HCT116 (cell line): ENCODE results near the gene MGME1. TPM values are rescaled to one million over a fixed set of nuclear protein-coding genes. Genes with fewer than 3 reads are reported as not detected.

Experiments
- ATAC-seq: fragments of 200-7000 bp; cut with Tn5 transposase; 2 replicates; pipeline ENCODE4 v1.9.1; 2020; ENCODE audit warnings: mild to moderate bottlenecking, moderate library complexity
- BruUV-seq: library from RNA; stranded (reverse); fragments of 400-500 nt; replicated peaks from 2 replicates; lab custom pipeline; 2021; lab: Mats Ljungman, UMichigan
- CTCF ChIA-PET: fragments of 300-600 bp; sonication (Branson Sonifier 250); formaldehyde crosslinking; loops from one replicate; lab custom pipeline; 2021; ENCODE audit warnings: antibody characterized with exemption; lab: Charles Lee
- POLR2A ChIA-PET: fragments of 300-600, 350-600 bp; sonication (Branson Sonifier 250); formaldehyde crosslinking; loops from one replicate; lab custom pipeline; 2021; ENCODE audit warnings: antibody characterized with exemption; lab: Charles Lee
- RAD21 ChIA-PET, 2 experiments: fragments of 300-600 bp; sonication (Branson Sonifier 250); formaldehyde crosslinking; loops; one replicate each; lab custom pipeline; 2023; ENCODE audit warnings: low total read pairs in 2 of 2; ENCODE audit not compliant: uncharacterized antibody in 2 of 2, unreplicated experiment in 2 of 2, low non-redundant PET in 1 of 2; lab: Charles Lee
- DNase-seq: peaks from one replicate; pipeline ENCODE4 v3.0.0-alpha.2; 2010; ENCODE audit warnings: low read depth, low spot score
- H2AFZ ChIP-seq: fragments of 200-600 bp; shearing (Covaris generic), sonication (generic); 2 replicates; pipeline ENCODE4 v1.6.1; 2017; ENCODE audit warnings: low read depth, mixed run types, mixed read lengths, antibody characterized with exemption, low read length; ENCODE audit not compliant: poor library complexity, severe bottlenecking
- H3K27ac ChIP-seq: 2 replicates; pipeline ENCODE4 v1.5.1; 2012; ENCODE audit warnings: low read depth, low read length
- H3K27me3 ChIP-seq: fragments of 200-600 bp; sonication (generic); 2 replicates; pipeline ENCODE4 v1.6.1; 2016; ENCODE audit warnings: mixed run types, low read length, mixed read lengths; ENCODE audit not compliant: insufficient read depth
- H3K36me3 ChIP-seq, 2 experiments: fragments of 200-500 bp in 1 of 2; fragments of 200-600 bp in 1 of 2; sonication (Bioruptor generic) in 1 of 2; sonication (generic) in 1 of 2; 2 replicates each; pipeline versions ENCODE4 v1.5.1 to v1.6.1; 2014 to 2016; ENCODE audit warnings: low read length in 2 of 2, inconsistent platforms in 1 of 2, mixed read lengths in 1 of 2, mixed run types in 1 of 2; ENCODE audit not compliant: insufficient read depth in 2 of 2, control insufficient read depth in 1 of 2
- H3K4me1 ChIP-seq, 2 experiments: fragments of 200-600 bp in 1 of 2; sonication (generic) in 1 of 2; 2 replicates each; pipeline versions ENCODE4 v1.5.1 to v1.6.1; 2012 to 2017; ENCODE audit warnings: low read length in 2 of 2, inconsistent platforms in 1 of 2, mild to moderate bottlenecking in 1 of 2, mixed read lengths in 1 of 2, mixed run types in 1 of 2, moderate library complexity in 1 of 2; ENCODE audit not compliant: insufficient read depth in 2 of 2, control insufficient read depth in 1 of 2
- H3K4me2 ChIP-seq: fragments of 200-600 bp; sonication (generic); 2 replicates; pipeline ENCODE4 v1.6.1; 2017; ENCODE audit warnings: mixed run types, low read length, mixed read lengths
- H3K4me3 ChIP-seq, 2 experiments: fragments of 200-600 bp in 1 of 2; sonication (generic) in 1 of 2; replicated peaks in 1 of 2; 2 replicates each; pipeline ENCODE4 v1.5.1; 2011 to 2016; ENCODE audit warnings: low read length in 2 of 2, control low read depth in 1 of 2, low read depth in 1 of 2, mild to moderate bottlenecking in 1 of 2, mixed read lengths in 1 of 2, mixed run types in 1 of 2
- H3K79me2 ChIP-seq: fragments of 200-600 bp; sonication (generic); 2 replicates; pipeline ENCODE4 v1.6.1; 2017; ENCODE audit warnings: mild to moderate bottlenecking, mixed run types, low read length, moderate library complexity, mixed read lengths; ENCODE audit not compliant: insufficient read depth
- H3K9ac ChIP-seq: fragments of 200-600 bp; sonication (generic); 2 replicates; pipeline ENCODE4 v1.6.1; 2016; ENCODE audit warnings: low read length, mixed read lengths
- H3K9me2 ChIP-seq: fragments of 200-600 bp; sonication (generic), shearing (Covaris generic); 2 replicates; pipeline ENCODE4 v1.6.1; 2017; ENCODE audit warnings: mixed run types, mild to moderate bottlenecking, moderate library complexity; ENCODE audit not compliant: insufficient read depth
- H3K9me3 ChIP-seq, 2 experiments: fragments of 200-500 bp in 1 of 2; fragments of 200-600 bp in 1 of 2; sonication (Bioruptor generic) in 1 of 2; sonication (generic) in 1 of 2; 2 replicates each; pipeline ENCODE4 v1.6.1; 2014 to 2017; ENCODE audit warnings: low read length in 2 of 2, mixed read lengths in 2 of 2, inconsistent platforms in 1 of 2, low read depth in 1 of 2, mild to moderate bottlenecking in 1 of 2, mixed run types in 1 of 2, moderate library complexity in 1 of 2; ENCODE audit not compliant: control insufficient read depth in 1 of 2, insufficient read depth in 1 of 2
- H4K20me1 ChIP-seq: fragments of 200-600 bp; sonication (generic), shearing (Covaris generic); 2 replicates; pipeline ENCODE4 v1.6.1; 2017; ENCODE audit warnings: mixed run types, mild to moderate bottlenecking, moderate library complexity; ENCODE audit not compliant: insufficient read depth
- EZH2 ChIP-seq: fragments of 200-600 bp; sonication (generic); IDR thresholded peaks from 2 replicates; pipeline ENCODE4 v1.6.1; 2017; ENCODE audit warnings: antibody characterized with exemption, mixed run types
- FOSL1 ChIP-seq: IDR thresholded peaks from 2 replicates; pipeline ENCODE4 v1.6.1; 2012; ENCODE audit warnings: low read depth
- JUND ChIP-seq: IDR thresholded peaks from 2 replicates; pipeline ENCODE4 v1.6.1; 2012
- POLR2AphosphoS5 ChIP-seq: IDR thresholded peaks from 2 replicates; pipeline ENCODE4 v1.6.1; 2011; ENCODE audit warnings: mild to moderate bottlenecking, low read depth, low read length, moderate library complexity
- ZNF274 ChIP-seq: fragments of 200-500 bp; sonication (Bioruptor generic); IDR thresholded peaks from 2 replicates; pipeline ENCODE4 v1.6.1; 2014; ENCODE audit warnings: mild to moderate bottlenecking, low read depth, low read length, inconsistent platforms
- intact Hi-C: fragments of 100-400 bp; cut with micrococcal nuclease; formaldehyde crosslinking; loops from 2 replicates; pipeline ENCODE4 v1.10.0; 2022
- total RNA-seq: library from RNA; stranded (reverse); gene quantifications from one replicate; pipeline ENCODE4 v1.2.1, GENCODE V29; 2021; ENCODE audit not compliant: unreplicated experiment
- TF ChIP-seq, protein P1 (sequence below): IDR thresholded peaks from 2 replicates; pipeline ENCODE4 v1.6.1; 2012; ENCODE audit warnings: low read depth
- TF ChIP-seq, protein P2 (sequence below): IDR thresholded peaks from 2 replicates; pipeline ENCODE4 v1.6.1; 2011; ENCODE audit warnings: mild to moderate bottlenecking, low read length, moderate library complexity; ENCODE audit not compliant: insufficient replicate concordance; ENCODE audit errors: extremely low read depth

MGME1 gene
- total RNA-seq, 1 experiment from 2014 or later, result 37.1 TPM

DNA sequence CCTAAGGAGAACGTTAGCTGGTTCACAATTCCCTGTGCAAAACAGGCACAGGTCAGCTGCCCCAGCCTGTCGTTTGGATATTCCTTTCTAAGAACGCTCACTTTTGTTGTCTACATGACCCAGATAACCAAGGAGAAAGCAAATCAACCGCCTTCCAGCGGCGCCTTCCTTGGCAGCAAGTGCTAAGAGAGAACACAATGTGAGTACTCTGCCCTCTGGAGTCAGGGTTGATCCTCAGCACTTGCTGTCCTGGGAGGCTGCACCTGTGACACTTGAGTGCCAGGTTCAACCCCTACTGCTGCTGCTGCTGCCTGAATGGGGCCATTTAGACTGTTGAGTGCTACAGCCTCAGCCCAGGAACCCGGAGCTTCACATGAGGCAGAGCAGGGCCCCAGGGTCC is 52.1 kb downstream of the MGME1 start:
- ChIA-PET POLR2A (no interaction called here), RAD21 (no interaction called here), CTCF (no interaction called here)
- H4K20me1 ChIP-seq, result no peaks in the 10 kb centered on the region
- no peaks in the 10 kb centered on the region for H3K9me2 ChIP-seq
- H3K9me3 ChIP-seq, result no peaks in the 10 kb centered on the region
- ATAC-seq (no peak), DNase-seq (no peak)
- H2AFZ ChIP-seq, result no peak overlapping the region
- no TSS peak for BruUV-seq
- H3K4me2 ChIP-seq, result no peak overlapping the region
- TF ChIP-seq ZNF274, result no peak
- no peak for TF ChIP-seq FOSL1
- no peaks in the 10 kb centered on the region for H3K27me3 ChIP-seq
- no peaks in the 10 kb centered on the region for H3K79me2 ChIP-seq
- intact Hi-C loops, result no loop called here
- no peak overlapping the region for H3K9ac ChIP-seq
- H3K36me3 ChIP-seq, result no peaks in the 10 kb centered on the region
- H3K4me1 ChIP-seq, result no peaks in the 10 kb centered on the region
- no peak overlapping the region for H3K4me3 ChIP-seq
- no peak overlapping the region for H3K27ac ChIP-seq

- Histone ChIP-seq H4K20me1 (no peaks in the 10 kb centered on the region), H3K9ac (no peak overlapping the region)
Measured at GRCh38 chr20:18024606-18025127, 55.8 kb downstream of the MGME1 start.

More at GRCh38 chr20:18024606-18025127, 55.8 kb downstream of the MGME1 start:
- intact Hi-C loops, result no loop called here
- Histone ChIP-seq H3K9me3 (no peaks in the 10 kb centered on the region), H3K27me3 (no peaks in the 10 kb centered on the region), H3K4me3 (no peak overlapping the region), H3K27ac (no peak overlapping the region), H3K36me3 (no peaks in the 10 kb centered on the region)
- DNase-seq, result no peak
- TF ChIP-seq POLR2AphosphoS5 (no peak), JUND (no peak), EZH2 (no peak)
- TF ChIP-seq, protein P1, sequence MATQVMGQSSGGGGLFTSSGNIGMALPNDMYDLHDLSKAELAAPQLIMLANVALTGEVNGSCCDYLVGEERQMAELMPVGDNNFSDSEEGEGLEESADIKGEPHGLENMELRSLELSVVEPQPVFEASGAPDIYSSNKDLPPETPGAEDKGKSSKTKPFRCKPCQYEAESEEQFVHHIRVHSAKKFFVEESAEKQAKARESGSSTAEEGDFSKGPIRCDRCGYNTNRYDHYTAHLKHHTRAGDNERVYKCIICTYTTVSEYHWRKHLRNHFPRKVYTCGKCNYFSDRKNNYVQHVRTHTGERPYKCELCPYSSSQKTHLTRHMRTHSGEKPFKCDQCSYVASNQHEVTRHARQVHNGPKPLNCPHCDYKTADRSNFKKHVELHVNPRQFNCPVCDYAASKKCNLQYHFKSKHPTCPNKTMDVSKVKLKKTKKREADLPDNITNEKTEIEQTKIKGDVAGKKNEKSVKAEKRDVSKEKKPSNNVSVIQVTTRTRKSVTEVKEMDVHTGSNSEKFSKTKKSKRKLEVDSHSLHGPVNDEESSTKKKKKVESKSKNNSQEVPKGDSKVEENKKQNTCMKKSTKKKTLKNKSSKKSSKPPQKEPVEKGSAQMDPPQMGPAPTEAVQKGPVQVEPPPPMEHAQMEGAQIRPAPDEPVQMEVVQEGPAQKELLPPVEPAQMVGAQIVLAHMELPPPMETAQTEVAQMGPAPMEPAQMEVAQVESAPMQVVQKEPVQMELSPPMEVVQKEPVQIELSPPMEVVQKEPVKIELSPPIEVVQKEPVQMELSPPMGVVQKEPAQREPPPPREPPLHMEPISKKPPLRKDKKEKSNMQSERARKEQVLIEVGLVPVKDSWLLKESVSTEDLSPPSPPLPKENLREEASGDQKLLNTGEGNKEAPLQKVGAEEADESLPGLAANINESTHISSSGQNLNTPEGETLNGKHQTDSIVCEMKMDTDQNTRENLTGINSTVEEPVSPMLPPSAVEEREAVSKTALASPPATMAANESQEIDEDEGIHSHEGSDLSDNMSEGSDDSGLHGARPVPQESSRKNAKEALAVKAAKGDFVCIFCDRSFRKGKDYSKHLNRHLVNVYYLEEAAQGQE, result no peak
- TF ChIP-seq, protein P2, sequence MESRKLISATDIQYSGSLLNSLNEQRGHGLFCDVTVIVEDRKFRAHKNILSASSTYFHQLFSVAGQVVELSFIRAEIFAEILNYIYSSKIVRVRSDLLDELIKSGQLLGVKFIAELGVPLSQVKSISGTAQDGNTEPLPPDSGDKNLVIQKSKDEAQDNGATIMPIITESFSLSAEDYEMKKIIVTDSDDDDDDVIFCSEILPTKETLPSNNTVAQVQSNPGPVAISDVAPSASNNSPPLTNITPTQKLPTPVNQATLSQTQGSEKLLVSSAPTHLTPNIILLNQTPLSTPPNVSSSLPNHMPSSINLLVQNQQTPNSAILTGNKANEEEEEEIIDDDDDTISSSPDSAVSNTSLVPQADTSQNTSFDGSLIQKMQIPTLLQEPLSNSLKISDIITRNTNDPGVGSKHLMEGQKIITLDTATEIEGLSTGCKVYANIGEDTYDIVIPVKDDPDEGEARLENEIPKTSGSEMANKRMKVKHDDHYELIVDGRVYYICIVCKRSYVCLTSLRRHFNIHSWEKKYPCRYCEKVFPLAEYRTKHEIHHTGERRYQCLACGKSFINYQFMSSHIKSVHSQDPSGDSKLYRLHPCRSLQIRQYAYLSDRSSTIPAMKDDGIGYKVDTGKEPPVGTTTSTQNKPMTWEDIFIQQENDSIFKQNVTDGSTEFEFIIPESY, result no peak
- TF ChIP-seq, all 23 proteins: peak for 0
- H3K79me2 ChIP-seq, result no peaks in the 10 kb centered on the region
- no peaks in the 10 kb centered on the region for H3K4me1 ChIP-seq
- no peak overlapping the region for H2AFZ ChIP-seq
- CTCF ChIA-PET, result no interaction called here
- BruUV-seq, result no TSS peak
- RAD21 ChIA-PET, result no interaction called here
- POLR2A ChIA-PET, result no interaction called here
- no peaks in the 10 kb centered on the region for H3K9me2 ChIP-seq
- no peak overlapping the region for H3K4me2 ChIP-seq
- no peak for ATAC-seq
